GM11168 (cell line): ENCODE results near the gene KLF6.

ENCODE experiments used
- in situ Hi-C: fragments of 300-500 bp; cut with MboI; formaldehyde crosslinking; loops from one replicate; pipeline ENCODE4 v1.12.0; 2022; ENCODE audit warnings: low sequenced_read_pairs; ENCODE audit not compliant: unreplicated experiment

Gene KLF6

DNA sequence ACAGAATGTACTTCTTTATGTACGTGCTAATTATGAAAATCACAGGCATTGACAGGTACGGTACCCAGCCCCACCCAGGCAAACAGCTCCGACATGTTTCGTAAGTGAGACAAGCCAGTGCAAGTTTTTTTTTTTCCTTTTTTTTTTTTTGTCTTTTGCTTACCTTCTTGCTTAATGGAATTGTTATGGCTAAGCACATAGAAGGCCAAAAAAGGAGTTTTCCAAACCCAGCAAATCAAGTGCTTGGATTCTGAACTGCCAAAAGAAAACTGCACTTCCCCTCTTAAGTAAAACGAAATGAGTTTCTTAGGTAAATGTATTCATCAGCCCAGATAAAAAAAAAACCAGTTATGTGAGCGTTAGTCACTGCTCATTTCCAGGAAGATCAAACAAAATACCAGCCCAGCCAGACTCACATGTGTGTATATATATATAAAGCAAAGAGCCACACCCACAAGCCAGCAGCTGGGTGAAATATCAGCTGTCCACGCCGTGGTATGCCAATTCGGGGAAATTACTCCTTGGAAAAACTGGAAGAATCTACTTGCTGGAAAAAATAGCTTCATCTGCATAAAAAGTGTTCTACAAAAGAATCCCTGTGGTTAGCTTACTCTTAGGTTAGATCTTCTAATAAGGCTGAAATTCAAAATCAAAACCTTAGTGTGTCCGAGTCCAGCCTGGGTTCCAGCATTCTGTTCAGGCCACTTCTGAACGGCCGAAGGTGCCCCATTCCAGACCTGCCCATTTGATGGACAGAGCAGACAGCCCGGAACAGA lies 8.0 kb downstream of the KLF6 start:
- in situ Hi-C loops = no loop called here

DNA sequence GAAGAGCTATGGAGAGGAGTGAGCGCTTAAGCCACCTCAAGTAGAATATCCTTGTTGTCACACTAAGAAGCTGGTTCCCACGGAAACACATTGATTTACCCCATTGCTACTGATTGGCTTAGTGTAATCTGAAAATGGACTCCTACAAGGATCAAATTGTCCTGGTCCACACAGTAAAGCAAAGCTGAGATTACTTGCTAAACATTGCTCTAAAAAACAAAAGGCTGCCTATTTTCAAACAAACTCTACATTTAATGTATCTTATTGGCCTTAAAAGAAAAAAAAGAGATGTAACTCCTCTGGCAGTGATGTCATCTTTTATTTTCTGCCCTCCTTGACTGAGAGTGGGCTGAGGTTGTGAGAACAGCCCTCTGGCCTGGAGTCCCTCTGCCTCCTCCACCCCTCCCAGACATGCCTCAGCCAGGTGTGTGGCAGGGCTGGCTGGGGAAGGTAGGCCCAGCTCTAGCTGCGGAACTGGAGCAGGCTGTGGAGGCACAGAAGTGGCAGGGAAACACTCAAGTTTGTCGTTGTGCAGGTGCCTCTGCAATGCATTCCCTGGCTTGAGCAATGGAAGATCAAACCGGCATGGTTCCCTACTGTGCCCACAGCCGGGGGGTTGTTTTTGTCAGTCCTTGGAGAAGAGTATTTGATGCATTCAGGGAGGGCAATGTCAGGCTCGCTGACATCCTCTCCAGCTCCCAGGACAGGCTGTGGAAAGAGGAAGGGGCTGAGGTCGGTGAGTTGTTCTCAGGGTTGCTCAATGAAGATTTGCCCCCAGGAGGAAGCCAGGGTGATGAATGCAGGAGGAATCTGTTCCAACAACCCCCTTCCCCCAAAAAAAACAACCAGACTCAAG lies 9.1 kb downstream of the KLF6 start:
- in situ Hi-C loops = no loop called here

DNA sequence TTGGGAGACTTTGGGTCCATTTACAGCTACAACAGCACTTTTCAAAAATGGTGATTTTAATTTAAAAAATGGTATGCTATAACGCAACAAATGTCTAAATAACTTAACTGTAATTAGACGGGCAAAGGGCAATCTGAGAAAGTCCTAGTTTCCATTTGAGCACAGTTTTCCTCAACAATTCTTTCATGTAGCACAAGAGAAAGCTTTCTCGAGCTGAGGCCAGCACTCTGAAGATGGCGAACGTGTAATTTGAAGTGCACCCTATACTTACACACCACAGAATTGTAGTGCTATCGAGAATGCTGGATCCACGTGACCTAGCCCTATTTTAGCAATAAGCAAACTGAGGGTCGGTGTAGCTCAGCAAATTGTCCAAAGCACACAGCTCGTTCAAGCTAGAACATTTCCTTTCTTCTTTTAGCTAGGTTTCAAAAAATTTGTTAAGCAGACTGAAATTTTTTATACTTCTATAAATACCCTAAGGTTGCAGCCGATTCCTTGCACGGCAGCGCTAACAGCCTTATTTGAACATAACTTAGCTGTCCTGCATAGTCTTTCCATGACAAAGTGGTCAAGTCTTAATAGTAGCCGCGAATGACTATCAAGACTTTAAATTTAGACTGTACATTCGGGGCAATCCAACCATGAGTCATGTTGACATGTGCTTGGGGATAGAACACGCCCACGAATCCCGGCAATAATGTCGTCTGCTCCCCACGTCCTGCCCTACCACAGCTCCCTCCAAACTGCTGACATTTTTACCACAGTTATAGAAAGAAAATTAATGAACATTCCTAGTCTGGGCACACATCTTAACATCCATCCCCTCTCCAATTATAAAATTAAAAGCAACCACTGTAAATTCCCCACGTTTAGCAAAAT lies 10.0 kb downstream of the KLF6 start:
- in situ Hi-C loops = no loop called here

DNA sequence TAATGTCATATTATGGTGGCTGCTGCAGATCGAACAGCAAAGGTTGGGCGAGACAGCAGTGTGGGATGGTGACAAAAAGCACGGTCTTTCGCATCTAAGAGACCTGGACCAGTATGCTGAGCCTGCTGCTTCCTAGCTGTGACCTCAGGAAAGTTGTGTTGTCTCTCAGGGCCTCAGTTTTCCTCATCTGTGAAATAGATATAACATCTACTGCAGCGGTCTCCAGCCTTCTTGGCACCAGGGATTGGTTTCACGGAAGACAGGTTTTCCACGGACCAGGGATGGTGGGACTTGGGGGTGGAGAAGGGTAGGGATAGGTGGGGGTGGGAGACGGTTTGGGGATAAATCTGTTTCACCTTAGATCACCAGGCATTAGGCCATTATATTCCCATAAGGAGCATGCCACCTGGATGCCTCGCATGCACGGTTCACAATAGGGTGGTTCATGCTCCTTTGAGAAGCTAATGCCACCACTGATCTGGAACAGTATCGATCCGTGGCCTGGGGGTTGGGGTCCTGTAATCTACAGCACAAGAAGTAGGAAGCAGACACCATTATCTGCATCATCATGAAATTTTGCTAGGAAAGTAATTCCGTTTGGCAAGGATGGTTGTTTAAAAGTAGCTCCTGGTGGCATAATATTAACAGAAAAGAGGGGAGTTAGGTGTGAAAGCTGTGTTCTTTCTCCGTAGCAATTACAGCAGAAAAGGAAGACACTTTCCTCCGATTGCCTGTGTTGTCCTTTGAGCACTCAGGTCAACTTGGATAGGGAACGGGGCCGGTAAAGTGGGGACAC lies 10.8 kb downstream of the KLF6 start:
- in situ Hi-C loops = no loop called here

DNA sequence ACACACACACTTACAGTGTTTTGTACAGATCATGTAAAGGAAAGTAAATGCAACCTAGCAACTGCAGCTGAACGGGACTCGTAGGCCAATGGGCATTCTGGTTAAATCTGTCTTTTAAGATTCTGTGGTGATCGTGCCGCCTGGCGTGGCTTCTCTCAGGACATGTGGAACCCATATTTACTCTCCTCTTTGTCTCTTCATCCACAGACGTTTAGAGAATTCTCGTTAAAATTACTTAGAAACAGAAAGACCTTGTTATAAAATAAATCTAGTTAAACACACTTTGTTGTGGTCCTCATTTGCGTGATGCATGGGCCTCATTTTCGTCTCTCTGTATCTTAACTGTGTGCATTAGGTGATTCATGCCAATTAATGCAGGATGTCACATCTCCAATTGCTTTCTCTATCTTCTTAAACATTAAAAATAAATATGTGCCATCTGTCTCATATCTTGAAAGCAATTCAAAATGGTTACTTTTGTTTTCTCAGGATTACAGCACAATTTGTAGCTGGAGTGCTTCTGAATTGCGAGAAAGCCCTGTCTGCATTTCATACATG lies 11.5 kb downstream of the KLF6 start:
- in situ Hi-C loops = no loop called here

DNA sequence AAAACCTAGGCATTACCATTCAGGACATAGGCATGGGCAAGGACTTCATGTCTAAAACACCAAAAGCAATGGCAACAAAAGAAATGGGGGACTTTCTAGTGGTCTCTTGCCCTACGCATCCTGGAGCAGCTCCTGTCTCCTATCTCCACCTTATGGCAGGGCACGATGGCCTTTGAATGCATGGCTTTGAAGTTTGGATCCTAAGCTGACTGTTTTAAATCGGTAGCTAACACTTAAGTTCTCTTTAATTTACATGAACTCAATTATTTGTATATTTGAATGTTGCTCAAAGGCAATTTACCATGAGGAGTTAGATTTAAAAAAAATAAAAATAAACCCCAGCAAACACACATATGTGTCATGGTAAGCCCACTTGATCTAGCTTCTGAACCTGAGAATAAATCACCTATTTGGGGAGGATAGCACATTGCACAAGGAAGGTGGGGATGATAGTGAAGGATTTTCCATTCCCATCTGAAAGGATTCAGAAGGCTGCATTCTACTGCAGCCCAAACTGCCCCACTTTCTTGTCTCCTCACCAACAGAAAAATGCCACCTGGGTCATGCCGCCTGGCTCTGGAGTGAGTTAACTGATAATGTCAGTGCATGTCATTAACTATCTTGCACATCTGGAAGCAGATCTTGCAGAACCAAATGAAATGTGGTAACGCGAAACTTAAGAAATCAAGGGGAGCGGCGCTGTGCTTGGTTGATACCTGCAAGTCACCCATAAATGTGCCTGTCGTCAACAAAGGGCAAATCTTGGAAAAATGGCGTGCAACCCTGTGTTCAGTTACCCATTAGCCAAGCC lies 12.4 kb downstream of the KLF6 start:
- in situ Hi-C loops = no loop called here

DNA sequence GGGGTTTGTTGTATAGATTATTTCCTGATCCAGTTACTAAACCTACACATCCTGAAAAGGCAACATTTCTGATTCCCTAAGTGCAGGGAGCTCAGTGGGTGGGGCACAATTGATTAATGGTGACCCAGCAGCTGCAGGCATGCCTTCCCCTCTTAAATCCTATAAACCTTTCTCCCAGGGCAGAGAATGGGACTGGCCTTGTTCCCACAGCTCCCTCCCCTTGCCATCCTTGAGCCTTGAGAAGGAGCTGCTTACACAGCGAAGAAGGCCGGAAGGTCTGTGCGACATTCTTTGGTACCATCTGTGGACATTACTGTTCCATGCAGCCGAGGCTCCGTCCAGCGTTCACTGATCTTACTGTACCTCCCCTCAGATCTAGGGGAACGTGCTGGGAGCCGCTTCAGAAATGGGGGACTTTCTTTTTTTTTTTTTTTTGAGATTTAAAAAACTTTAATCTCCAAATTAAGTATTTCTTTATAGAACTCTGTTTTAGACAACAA lies 14.3 kb downstream of the KLF6 start:
- in situ Hi-C loops = no loop called here

DNA sequence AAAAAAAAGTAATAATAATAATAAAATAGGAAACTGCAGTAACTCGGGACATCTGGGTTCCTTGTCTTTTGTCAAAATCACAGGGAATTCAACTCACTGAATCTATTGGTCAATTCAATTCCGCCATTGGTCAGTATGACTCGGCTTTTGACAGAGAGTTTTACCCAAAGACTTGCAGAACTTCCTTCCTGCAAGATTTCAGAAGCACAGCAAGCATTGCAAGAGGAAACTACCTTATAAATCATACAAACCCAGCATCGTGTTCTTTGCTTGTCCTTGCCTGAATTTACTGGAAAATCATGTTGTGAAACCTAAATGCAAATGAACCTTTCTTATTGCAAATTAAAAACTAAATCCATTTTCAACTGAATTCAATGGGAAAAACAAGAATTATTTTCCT lies 15.5 kb downstream of the KLF6 start:
- in situ Hi-C loops = no loop called here

DNA sequence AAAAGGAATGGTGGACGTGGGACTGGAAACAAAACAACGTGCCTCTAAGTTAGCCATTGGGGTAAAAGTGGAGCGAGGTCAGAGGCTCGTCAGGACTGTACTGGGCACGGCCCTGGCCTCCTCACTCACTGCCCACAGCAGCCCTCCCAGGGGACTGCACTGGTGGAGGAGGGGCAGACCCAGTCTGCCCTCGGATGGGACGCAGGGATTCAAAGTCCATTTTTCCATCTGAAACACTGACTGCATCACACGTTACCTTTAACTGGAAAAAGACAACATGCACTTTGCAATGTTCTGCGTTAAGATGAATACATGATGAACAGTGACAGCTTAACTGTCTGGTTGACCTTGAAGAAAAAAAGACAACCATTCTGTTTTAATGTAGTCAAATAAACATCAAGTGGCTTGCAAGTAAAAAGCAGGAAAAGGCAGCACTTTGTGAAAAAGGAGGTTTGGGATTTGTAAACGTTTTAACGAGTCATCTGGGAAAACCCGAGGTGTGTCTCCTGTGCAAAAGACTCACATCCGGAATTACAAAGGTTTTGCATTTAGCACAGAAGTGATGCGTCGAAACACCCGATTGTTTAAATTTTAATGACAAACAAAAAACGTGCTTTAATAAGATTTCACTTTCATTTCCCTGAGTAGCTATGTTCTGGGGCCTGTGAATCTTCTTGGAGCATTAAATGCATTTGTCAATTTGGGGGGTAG lies 18.8 kb downstream of the KLF6 start:
- in situ Hi-C loops = no loop called here

DNA sequence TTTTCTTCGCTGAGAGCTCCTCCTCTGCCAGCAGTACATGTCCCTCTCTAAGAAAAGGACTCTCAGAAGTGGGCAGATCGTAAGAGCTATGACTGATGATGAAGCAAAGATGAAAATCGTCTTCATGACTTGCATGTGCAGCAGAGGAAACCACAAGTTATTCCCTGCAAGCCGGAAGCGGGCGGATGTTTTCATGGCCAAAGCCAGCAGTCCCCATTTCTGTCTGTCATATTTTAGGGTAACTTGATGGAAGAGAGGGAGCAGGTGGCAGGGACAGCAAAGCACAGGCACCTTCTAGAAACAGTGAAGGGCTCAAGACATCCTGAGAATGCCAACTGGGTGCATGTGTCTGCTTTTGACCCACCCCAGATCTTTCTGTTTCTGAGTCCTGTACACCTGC lies 19.9 kb downstream of the KLF6 start:
- in situ Hi-C loops = no loop called here

DNA sequence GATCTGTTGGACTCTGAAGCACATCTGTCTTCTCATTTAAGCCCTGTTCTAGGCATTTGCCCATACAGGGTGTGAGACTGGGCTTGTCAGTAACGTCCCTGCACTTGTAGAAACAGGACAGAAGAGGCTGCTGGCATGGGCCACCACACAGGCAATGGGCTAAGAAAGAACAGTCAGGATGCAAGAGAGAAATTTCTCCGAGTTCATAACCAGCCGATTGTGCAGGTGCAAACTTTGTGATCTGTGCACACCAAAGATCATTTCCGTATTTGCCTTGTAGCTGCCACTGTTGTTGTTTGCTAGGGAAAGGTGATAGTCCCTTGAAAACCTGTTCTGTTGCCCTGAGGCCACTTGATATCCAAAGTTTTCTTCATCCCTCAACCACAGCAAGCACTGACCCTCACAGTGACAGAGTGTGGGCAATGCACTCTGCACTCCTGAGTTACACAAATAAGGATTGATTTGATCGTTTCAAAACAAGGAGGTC lies 20.3 kb downstream of the KLF6 start:
- in situ Hi-C loops = no loop called here

DNA sequence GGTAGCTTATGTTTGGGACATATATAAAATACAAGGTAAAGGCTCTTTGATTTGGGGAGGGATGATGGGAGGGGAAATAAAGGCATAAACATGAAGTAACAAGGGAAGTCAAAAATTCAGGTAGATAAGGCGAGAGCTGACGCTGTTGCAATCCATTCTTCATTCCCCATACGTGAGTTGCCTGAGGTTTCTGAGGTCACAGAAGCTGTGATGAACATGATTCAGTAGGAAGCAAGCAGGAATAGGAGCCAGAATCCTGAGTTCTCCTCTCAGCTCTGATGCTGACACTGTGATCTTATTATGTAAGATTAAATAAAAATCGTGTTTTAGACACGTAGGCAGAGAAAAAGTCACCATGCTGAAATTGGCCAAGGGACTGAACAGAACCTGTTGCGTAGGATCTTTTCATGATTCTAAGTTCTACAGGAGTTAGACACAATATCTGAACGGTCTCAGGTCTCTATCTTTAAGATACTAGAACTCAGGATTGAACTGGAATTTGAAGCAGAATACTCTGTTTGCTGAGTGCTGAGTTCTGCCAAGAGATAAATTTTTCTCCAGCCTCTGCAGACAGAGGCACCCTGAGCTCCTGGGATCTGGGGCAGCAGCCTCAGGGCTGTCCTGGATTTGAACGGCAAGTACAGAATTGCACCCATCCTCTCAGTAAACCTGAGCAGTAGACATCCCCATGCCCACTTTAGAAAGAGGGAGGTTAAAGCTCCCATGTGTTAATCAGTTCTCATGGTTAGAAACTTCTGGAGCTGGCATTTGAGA lies 21.0 kb downstream of the KLF6 start:
- in situ Hi-C loops = no loop called here

DNA sequence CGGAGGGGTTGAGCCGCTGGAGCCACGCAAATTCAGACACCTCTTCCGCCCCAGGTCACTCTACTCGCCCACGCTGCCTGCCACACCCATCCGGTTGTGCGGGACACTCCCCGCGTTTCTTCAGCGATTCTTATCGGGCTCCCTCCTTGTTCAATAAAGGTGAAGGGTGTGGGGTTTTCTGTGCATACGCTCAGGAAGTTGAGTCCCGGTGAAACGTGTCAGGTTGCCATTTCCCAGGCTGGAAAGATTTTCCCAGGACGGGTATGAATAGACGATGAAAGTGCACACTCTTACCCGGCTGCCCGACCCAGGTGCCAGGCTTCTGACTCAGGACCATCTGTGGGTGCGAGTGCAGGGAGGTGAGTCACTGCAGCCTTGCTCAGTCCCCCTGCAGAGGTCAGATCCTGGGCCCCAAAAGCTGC lies 22.0 kb downstream of the KLF6 start:
- in situ Hi-C loops = no loop called here

DNA sequence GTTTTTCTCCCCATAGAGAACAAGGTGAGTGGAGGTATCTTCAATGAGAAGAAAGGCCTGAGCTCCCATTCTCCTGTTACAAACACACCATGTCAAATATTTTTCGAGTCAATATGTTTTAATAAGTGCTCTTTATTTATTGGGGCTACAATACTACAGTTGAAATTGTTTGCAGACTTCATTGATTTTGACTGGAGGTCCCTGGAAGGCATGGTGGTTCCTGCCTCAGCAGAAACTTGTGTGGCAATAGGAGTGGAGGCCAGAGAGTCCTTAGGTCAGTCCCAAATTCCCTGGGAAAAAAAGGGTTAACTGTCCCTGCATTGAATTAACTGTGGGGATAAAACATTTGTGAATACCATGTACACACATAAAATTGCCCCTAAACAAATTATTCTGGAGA lies 22.7 kb downstream of the KLF6 start:
- in situ Hi-C loops = no loop called here

DNA sequence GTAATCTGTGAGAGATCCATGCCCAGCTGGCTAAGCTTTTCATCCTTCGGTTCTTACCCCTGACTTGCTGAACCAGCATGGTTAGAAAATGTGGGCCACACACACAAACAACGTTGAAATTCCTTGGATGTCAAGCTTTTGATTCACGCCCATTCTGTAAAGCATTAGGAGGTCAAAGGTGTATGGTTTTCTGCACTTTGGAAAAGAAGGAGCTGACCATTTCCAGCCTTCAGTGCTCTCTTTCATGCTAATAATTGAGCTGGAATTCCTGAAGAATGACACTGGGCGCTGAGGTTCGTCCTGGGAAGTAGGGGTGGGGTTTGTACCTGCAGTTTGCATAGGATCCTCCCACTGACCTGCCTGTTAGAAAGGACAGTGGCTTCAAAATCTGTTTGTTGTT lies 23.1 kb downstream of the KLF6 start:
- in situ Hi-C loops = no loop called here

DNA sequence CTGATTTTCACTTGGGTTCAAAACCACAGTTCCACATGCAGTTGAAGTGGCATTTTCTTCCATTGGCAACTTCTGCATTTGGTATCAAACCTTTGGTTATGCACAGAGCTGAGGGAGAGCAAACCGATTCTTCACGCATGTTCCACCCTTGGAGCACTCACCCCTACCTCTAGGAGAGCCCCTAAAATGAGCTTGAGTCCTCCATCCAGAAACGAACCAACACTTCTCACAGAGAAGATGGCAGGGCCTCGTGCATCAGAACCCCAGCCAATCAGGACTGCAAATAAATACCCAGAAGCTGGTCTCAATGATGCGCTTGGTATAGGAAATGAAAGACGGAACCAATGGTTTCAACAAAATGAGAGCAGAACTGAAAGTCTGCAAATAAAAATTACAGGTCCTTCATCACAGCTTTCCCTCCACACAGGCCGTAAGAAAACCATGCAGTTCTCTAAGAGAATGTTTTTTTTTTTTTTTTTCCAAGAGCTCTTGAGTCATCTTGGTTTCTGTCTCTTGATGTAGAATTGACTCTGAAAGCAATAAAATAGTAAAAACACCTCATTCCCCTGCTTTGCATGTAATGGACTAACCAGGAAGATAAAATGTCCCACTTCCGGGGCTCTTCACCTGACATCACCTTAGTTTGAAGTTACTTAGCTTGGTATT lies 23.9 kb downstream of the KLF6 start:
- in situ Hi-C loops = no loop called here

DNA sequence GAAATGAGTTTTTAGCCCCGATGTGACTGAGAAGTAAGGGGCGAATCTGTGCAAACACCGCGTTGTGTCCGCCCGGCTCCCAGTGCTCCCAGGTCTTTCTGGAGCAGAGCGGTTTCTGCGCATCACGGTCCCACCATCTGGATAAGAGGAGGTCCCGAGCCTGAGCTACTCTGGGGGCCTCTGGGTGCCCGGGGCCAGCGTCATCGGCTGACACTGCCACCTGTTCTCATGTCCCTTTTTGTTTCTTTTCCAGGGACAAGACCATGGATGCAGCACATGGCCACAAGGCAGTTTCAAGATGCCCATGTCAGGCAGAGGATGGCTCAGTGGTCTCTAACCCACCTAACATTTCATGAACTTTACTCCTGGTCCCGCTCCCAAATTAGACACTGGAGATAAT lies 24.9 kb downstream of the KLF6 start:
- in situ Hi-C loops = no loop called here
